Measurements from ENCODE around the gene SSNA1.

The SSNA1 gene

DNA sequence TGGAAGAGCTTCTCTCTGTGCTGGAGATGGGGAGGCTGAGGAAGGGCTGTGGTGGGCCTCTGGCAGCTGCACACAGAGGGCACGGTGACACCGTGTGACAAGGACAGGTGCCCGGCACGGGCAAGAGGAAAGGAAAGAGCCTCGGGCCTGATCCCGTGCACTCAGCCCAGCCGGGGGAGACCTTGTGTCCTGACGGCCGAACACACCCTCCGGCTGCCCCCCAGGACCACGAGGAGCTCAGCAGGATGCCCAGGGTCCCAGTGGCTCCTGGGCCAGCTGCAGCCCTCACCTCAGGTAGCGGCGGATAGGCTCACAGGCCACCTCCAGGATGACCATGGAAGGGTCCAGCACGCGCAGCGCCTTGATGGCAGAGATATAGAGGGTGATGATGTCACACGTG lies 5.6 kb upstream of the SSNA1 start:
- DNase-seq (ENCODE audit: low read depth in 2 of 3, low spot score in 2 of 3): no peak

DNA sequence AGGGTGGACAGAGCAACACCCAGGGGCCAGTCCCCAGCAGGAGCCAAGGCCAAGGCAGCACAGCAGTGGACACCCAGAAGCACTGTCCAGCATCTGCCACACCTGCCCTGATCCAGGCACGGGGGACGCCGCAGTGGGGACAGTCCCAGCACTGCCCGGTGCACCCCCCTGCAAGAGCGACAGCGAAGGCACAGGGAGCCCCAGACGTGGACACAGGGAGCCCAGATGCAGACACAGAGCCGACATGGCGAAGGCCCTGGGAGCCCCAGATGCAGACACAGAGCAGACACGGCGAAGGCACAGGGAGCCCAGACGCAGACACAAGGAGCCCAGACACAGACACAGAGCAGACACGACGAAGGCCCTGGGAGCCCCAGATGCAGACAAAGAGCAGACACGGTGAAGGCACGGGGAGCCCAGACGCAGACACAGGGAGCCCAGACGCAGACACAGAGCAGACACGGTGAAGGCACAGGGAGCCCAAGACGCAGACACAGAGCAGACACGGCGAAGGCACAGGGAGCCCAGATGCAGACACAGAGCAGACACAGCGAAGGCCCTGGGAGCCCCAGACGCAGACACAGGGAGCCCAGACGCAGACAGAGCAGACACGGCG lies 4.4 kb upstream of the SSNA1 start:
- no peak for DNase-seq (ENCODE audit: low read depth in 2 of 3, low spot score in 2 of 3)

DNA sequence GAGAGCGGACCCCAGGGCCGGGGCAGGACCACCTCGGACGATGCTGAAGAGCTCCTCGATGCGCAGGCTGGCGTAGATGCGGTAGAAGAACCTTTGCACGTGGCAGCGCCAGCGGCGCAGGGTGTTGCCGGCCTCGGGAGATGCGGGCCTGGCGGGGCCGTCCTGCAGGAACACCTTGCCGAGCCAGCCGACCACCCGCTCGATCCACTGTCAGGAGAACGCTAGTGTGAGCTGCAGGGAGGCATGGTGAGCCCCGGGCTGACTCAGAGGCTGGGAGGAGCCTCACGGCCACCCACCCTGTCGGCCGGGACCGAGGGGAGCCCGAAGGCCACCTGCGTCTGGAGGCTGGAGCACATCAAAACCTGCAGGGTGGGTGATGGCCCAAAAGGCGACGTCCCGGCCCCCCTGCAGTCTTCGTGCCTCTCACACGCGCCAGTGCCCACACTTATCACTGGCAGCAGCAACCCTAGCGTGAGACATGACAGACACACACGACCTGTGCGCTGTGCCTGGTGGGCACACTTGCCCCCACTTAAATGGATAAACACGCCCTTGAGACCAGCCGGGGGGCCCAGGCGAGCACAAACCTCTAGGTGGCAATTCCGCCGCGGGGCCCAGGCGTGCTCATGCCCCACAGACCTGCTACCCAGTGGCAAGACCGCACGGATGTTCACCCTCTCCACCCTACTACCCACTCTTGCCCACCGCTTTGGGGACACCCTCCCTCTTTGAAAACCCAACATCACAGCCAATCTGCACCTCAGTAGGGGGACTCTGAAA lies 3.4 kb upstream of the SSNA1 start:
- DNase-seq (ENCODE audit: low read depth in 2 of 3, low spot score in 2 of 3): no peak

DNA sequence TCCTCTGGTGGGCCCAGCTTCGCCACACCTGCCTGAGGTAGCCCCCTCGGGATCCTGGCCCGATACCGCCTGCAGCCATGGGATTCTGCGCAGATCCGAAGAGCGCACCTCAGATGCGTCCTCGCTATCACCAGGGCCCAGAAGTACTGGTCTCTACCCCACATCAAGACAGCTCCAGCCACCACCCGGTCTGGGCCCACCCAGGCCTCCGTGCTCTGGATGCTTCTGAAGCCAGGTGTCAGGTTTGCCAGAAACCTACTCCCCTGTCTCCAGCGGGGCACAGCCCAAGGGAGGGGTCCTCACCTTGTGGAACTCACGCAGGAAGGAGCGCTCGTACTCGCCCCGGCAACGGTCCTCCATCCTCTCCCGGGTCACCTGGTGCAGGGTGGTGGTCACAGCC lies 2.6 kb upstream of the SSNA1 start:
- DNase-seq (ENCODE audit: low read depth in 2 of 3, low spot score in 2 of 3): no peak

DNA sequence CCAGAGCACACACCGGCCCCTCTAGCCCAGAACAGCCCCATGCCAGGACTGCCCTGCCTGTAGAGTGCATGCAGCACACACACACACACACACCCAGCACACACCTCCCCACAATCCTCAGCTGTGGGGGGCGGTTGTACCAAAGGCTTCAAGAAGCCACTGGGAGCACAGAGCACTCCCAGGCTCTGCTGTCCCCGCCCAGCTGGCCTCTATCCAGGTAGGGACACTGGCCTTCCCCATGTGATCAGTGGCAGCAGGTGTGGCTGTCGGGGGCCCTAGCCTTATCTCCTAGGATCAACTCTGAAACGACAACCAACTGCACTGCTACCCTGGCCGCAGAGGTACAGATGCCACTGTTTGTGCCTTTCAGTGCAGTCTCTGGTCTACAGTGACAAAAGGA lies 2.1 kb upstream of the SSNA1 start:
- DNase-seq (ENCODE audit: low read depth in 2 of 3, low spot score in 2 of 3): no peak

DNA sequence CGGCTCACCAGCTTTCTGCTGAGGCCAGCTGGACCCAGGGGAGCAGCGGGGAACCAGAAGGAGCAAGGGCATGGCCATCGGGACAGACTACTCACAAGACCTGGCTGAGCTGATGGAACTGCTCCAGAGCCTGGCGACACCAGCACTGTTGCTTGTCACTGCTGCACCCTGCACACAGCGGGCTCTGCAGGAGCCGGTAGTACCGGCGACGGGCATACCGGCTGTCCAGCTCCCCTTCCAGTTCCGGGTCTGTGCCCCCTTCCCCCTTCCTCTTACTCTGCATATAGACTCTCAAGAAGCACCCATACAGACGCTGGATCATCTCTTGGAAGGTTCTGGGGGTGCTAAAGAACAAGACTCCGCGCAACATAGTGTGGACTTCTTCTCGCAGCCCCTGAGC lies 1.1 kb upstream of the SSNA1 start:
- no peak for DNase-seq (ENCODE audit: low read depth in 2 of 3, low spot score in 2 of 3)

DNA sequence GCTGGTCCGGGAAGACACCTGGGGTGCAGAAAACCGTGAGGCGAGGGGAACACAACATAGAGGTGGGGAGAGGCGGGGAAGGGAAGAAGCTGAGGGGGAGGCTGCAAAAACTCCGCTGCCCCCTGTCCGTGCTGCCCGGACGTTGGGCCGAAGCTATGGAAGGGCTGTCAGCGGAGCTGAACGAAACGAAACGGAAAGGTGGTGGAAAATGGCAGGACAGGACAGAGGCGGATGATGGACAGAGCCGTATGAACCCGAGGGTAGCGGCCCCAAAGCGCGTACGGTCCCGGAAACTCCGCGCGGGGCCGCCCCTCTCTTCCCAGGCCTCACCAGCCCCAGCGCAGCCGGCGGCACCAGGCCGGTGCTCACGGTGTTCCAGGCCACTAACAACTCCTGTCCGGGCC lies 388 bp upstream of the SSNA1 start:
- DNase-seq (ENCODE audit: low read depth in 2 of 3, low spot score in 2 of 3): no peak

DNA sequence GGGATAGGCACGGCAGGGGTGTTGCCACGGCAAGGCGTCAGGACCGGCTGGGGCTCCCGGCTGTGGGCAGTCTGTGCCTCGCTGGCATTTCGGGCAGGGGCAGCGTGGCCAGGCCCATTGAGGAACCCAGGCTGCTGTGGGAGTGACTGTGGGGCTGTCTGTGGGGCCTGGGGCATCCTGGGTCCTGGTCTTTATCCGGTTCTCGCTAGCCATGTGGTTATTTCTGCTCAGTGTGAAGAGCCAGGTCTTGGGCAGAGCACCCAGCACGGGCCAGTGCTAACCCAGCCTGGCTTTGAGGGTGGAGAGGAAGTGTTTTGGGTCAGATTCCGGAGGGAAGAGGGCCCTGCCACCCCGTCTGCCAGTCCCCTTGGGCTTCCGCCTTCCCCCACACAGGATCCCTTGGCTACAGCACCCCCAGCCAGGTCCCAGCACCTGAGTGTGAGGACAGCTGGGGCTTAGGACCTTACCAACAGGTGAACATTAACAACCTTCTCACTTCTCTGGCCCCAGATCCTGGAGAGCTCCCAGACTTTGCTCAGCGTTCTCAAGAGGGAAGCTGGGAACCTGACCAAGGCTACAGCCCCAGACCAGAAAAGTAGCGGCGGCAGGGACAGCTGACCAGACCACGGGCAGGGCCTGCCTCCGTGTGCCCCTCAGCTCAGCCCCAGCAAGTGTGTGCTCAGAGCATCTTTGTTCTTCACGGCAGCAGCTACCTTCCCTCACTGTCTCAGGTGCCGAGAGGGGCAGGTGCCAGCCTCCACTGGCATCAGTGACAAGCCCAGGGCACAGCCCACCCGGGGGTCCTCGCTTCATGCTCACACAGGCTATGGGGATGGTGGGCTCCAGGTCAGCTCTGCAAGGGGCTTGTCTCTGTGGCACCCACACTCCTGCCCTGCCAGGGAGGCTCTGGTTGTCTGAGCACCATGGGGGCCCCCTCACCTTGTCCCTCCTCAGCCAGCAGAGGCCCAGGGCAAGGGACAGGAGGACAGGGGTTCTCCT lies 1.1 kb downstream of the SSNA1 start:
- no peak for DNase-seq (ENCODE audit: low read depth in 2 of 3, low spot score in 2 of 3)

DNA sequence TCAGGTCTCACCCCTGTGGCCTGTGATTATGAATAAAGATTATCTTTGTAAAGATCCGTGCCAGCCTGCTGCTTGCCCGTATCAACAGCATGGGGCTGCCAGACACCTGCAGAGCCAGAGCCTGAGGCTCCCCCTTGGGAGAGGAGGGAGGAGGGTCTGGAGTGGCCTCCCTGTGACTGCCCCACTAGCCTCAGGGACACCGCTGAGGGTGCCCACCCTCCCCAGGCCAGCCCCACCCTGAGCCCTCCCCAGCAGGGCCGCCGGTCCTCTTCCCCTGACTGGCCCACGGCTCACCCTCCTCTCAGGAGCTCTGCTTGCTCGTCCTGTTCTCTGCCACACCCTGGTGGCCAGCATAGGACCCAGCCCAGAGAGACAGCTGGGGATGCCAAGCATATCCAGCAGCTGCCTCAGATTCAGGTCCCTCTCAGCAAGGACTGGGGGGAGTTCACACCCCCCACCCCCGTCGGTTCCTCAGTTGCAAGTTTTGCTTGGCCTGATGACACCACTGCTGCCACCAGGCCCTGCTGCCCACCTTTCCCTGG lies 1.9 kb downstream of the SSNA1 start:
- no peak for DNase-seq (ENCODE audit: low read depth in 2 of 3, low spot score in 2 of 3)

DNA sequence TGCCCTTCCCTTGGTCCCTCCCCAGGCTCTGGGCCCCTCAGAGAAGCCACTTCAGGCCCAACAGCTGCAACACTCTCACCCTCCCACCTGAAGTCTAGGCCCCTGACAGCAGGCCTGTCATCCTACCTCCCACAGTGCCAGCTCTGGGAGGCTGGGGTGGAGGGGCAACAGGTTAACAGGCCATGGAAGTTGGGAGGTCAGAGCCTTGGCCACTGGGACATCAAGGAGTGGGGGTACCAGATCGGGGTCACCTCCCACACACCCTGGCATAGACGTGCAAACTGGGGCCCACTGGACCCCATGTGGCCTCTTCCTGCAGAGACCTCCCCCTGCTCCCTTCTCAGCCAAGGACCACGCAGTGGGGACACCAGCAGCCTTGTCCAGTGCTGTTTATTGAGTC lies 2.8 kb downstream of the SSNA1 start:
- DNase-seq (ENCODE audit: low read depth in 2 of 3, low spot score in 2 of 3): no peak

DNA sequence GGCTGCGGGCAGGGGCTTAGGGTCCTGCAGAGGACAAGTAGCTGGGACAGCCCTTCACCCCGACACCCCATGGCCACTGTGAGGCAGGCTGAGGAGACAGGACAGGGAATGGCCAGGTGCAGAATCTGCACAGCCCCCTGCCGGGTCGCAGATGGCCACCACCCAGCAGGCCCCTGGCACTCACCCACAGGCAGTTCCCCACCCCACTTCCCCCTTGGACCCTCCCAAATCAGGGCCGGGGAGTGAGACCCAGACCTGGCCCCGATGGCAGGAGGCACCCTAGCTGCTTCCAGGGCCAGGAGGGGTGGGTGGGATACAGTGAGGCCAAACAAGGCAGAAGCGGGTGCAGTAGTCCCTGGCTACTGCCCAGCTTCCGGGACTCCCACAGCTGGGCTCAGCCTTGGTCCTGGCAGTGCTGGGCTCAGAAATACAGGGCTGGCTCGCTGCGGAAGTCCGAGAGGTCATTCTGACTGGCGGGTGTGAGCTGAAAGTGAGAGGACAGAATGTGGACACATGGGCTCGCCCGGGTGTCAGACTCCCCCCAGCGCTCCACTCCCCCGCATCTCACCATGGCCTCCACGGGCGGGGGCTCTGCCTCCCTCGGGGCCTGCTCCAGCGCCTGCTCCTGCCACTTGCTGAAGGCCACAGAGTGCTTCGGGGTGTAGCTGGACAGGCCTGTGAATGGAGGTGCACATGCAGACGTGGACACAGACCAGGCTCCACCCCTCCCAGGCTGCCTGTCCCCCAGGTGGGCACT lies 3.4 kb downstream of the SSNA1 start:
- no peak for DNase-seq (ENCODE audit: low read depth in 2 of 3, low spot score in 2 of 3)

DNA sequence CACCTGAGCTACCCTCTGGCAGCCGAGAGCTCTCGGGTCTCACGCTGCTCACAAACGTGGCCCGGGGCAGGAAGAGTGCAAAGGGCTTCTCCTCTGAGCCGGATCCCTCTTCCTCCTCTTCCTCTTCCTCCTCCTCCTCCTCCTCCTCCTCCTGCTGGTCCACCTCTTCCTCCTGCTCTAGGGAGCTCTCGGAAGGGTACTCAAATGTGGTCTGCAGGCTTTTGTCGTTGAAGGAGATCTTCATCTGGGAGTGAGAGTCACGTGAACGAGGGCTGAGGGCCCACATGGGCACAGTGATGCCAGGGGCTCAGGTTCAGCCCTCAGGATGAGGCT lies 3.9 kb downstream of the SSNA1 start:
- no peak for DNase-seq (ENCODE audit: low read depth in 2 of 3, low spot score in 2 of 3)

DNA sequence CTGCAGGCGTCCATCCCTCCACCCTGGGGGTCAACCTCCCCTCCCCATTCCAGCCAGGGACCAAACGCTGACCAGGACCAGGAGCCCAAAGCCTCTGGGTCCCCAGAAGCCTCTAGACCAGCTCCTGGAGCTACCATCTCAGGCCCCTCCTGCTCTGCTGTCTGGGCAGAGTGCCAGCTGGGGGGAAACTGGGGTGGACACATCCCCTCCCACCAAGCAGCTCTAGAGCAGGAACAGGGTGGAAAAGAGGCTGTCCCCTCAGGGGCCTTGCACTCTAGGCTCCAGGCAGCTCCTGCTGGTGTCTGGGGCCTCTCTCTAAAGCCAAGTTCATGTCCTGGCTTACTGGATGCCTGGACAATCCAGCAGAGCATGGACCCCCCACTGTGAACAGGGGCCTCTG lies 4.4 kb downstream of the SSNA1 start:
- DNase-seq (ENCODE audit: low read depth in 2 of 3, low spot score in 2 of 3): no peak

DNA sequence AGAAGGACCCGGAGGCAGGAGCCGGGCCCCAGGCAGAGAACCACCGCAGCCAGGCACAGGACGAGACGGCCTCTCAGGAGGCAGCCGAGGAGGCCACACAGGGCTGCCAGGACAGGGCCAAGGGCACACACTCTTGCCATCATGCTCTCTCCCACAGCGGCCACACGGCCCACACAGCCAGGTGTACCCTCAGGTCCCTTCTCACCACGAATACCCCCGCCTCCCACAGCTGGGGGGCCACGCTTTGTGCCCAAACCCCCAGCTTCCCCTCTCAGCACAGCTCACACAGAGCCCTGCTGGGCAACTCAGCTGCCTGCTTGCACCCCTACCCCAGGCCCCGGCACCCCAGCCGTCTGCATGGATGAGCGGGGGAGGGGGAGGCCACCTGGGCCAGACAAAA lies 5.3 kb downstream of the SSNA1 start:
- no peak for DNase-seq (ENCODE audit: low read depth in 2 of 3, low spot score in 2 of 3)

DNA sequence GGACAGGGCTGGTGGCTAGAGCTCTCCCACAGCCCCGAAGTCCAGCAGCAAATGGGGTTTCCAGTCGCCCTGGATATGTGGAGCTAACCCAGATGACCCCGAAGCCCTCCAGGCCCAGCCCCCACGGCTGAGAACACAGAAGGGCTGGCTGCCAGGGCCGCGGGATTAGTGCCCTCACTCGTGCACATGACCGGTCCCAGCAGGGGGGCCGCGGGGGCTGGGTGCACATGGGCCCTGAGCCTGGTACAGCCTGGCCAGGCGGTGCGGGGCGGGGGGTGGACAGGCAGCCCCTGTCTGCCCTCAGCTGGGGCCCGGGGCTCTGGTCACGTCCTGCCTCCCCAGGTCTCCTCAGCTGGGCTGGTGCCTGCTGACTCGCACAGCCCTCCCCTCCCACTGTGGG lies 5.9 kb downstream of the SSNA1 start:
- DNase-seq (ENCODE audit: low read depth in 2 of 3, low spot score in 2 of 3): no peak

DNA sequence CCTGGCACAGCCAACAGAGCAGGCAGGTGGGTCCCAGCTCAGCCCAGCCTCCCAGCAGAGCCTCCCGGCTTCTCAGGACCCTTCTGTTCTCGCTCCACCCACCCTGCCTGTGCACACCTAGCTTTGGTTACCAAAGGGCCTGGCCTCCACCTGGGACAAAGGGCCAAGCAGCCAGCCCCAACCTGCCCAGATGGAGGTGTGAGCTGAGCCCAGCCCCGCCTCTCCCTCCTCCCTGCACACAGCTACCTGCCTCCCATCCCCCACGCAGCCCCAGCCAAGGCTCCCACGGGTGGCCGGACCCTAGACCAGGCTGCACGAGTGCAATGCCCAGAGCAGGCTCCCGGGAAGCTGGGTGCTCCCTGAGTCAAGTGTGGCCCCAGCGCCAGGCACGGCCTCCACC lies 6.4 kb downstream of the SSNA1 start:
- no peak for DNase-seq (ENCODE audit: low read depth in 2 of 3, low spot score in 2 of 3)

DNA sequence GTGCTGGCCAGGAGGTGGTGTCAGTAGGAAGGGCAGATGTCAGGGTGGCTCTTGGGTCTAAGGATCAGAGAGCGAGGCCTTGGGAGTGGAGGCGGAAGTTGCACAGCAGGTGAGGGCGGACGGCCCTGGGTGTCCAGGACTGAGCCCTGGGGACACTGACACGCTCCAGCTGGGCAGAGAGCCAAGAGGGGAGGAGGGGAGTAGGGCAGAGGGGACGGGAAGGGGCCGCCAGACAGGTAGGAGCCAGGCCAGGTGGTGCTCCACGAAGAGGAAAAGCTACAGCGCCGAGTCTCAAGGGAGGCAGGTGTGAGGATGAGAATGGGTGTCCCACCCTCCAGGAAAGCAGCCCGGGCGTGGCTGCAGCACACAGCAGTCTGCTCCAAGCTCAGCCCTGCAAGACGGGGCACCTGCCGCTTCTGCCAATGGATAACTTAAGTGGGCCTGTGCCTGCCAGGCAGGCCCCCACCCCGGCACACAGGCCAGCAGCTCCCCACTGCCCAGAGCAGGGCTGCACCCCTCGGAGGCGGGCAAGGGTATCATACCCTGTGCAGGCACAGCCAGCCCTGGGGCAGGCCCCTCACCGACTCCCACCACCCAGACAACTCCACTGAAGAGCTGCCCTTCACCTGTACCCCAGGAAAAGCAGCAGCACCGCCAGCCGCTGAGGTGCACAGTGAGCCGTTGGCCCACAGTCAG lies 7.2 kb downstream of the SSNA1 start:
- DNase-seq (ENCODE audit: low read depth in 2 of 3, low spot score in 2 of 3): no peak

DNA sequence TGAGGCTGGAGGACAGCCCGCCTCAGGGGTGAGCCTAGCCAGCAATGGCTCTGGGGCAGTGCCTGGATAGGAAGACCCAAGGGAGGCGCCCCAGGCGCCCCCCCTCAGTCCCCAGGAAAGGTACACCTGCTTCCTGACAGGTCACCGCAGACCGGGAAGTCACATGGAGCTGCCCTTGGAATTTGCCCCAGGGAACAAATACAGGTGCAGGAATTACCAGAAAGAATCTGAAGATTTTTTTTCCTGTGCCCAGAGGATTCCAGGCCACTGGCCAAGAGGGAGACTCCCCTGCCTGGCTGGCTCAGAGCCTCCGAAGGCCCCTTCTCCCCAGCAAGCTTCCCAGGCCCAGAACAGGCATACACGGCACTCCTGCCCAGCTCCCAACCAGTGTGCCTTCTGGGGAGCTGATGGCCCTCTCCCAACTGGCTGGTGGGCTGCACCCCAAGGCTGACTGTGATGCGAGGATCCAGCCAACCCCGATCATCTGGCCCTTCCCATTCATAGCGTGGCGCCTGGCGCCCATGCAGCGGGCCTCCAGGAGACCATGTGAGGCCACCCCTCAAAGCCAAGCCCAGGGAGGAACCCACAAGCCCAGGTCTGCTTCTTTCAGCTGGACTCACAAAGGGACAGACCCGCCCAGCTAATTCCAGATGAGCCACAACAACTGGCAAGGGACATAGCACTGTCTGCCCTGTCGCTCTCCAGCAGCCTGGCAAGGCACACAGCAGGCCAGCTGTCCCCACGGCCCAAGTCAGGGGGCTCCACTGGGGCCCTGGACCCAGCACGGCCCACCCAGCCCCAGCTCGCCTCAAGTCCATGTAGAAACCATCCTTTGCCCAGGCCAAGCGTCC lies 9.8 kb downstream of the SSNA1 start:
- no peak for DNase-seq (ENCODE audit: low read depth in 2 of 3, low spot score in 2 of 3)

DNA sequence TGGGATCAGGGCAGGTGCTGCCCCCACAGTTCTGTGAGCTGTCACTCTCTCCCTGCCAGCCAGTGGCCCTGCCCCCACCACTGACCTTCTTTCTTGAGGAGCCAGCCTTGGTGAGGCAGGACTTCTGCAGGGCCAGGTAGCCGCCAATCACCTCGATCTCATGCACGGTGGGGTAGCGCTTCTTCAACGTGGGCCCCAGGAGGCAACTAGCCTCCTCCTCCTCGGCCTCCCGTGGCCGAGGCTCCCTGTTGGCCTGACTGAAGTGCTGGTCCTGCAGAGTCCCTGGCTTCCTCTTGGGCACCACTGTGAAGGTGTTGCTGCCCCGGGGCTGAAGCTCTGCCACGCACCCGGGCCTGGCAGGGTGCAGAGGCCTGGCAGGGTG lies 10.4 kb downstream of the SSNA1 start:
- DNase-seq (ENCODE audit: low read depth in 2 of 3, low spot score in 2 of 3): no peak
